ENCODE measurements around the gene BLOC1S5. TPM values are rescaled to one million over a fixed set of nuclear protein-coding genes. Genes with fewer than 3 reads are reported as not detected.

Gene BLOC1S5
- total RNA-seq, 1 donor from 2014 or later: 10.9 TPM

DNA sequence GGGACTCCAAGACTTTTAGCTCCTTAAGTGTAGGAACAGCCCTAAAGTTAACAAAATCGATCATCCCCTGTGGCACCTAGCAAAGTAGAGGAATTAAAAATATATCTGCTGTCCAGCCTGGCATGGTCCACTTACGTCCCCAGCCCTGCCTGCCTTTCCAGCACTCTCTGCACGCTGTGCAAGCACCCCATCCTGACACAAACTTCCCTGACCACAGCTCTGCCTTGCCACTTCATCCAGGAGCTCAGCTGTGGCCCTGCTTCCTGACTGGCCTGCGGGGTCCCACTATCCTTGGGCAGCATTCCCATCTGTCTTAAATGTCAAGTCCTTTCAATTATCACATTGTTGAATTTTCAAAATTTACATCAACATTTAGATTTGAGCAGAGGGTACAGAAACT lies 39.0 kb downstream of the BLOC1S5 start:
- TF ChIP-seq, protein P1, sequence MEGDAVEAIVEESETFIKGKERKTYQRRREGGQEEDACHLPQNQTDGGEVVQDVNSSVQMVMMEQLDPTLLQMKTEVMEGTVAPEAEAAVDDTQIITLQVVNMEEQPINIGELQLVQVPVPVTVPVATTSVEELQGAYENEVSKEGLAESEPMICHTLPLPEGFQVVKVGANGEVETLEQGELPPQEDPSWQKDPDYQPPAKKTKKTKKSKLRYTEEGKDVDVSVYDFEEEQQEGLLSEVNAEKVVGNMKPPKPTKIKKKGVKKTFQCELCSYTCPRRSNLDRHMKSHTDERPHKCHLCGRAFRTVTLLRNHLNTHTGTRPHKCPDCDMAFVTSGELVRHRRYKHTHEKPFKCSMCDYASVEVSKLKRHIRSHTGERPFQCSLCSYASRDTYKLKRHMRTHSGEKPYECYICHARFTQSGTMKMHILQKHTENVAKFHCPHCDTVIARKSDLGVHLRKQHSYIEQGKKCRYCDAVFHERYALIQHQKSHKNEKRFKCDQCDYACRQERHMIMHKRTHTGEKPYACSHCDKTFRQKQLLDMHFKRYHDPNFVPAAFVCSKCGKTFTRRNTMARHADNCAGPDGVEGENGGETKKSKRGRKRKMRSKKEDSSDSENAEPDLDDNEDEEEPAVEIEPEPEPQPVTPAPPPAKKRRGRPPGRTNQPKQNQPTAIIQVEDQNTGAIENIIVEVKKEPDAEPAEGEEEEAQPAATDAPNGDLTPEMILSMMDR (conservative IDR thresholded peaks at IDR 0.05; ENCODE audit: low read depth, low read length): no peak
- no peak overlapping the region for H3K4me3 ChIP-seq (ENCODE audit: low read depth, low read length)
- no peak for DNase-seq (ENCODE audit: low read depth)

DNA sequence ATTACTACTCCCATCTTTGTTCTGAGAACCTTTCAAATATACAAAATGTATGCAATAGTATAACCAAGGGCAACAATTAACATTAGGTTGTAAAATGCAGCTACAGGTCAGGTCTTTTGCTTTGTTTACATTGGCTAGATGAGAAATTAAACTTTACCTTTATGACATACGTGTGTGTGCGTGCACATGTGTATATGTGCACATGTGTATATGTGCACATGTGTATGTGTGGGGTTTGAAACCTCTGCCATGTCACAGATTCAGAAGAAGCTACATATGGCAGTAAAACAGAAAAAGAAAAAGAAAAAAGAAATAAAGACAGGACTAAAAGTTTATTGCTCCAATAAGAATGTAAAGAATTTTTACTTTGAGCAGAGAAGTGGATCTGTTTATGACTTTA lies 40.6 kb downstream of the BLOC1S5 start:
- no peak for DNase-seq (ENCODE audit: low read depth)
- H3K4me3 ChIP-seq (ENCODE audit: low read depth, low read length): no peak overlapping the region
- TF ChIP-seq, protein P1 (conservative IDR thresholded peaks at IDR 0.05; ENCODE audit: low read depth, low read length): no peak

DNA sequence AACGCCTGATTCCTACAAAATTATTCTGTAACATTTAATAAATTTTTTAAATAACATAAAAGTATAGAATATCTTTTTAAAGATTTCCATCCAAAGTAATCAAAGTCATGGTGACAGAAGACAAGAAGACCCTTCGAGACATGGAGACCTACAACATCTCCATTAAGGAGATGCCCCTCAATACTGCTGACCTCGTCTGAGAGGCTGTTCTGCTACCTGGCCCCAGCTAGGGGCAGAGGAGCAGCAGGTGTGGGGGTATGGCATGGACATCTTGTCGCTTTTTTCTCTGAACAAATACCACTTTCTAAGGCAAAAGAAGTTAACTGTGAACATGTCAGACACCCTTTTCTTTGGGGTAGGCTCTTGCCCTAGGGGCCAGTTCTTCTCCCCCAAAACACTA lies 44.1 kb downstream of the BLOC1S5 start:
- no peak overlapping the region for H3K4me3 ChIP-seq (ENCODE audit: low read depth, low read length)
- no peak for DNase-seq (ENCODE audit: low read depth)
- TF ChIP-seq, protein P1 (conservative IDR thresholded peaks at IDR 0.05; ENCODE audit: low read depth, low read length): no peak

- H3K4me3 ChIP-seq (ENCODE audit: low read depth, low read length): peak overlapping the region; percentile 47
- no peak for DNase-seq (ENCODE audit: low read depth)
- TF ChIP-seq, protein P1 (conservative IDR thresholded peaks at IDR 0.05; ENCODE audit: low read depth, low read length): no peak
These were observed 46.5 kb downstream of the BLOC1S5 start for GRCh38 chr6:8017705-8018104.

DNA sequence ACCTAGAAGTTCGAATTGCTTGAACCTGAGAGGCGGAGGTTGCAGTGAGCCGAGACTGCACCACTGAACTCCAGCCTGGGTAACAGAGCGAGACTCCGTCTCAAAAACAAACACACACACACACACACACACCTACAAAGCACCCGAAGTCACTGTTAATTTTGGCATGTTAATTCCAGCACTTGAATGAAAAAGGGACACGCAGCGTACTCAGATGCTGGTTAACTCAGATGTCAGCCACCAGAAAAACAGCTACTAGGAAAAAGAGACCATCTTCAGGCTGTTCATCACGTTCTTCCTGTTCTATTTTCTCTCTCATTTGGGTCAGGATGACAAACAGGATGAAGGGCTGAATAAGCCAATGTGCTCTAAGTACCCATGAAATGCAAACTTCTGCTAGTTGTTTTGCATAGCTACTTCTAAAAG lies 46.9 kb downstream of the BLOC1S5 start:
- TF ChIP-seq, protein P1 (conservative IDR thresholded peaks at IDR 0.05; ENCODE audit: low read depth, low read length): no peak
- H3K4me3 ChIP-seq (ENCODE audit: low read depth, low read length): peak overlapping the region; percentile 47
- DNase-seq (ENCODE audit: low read depth): no peak

DNA sequence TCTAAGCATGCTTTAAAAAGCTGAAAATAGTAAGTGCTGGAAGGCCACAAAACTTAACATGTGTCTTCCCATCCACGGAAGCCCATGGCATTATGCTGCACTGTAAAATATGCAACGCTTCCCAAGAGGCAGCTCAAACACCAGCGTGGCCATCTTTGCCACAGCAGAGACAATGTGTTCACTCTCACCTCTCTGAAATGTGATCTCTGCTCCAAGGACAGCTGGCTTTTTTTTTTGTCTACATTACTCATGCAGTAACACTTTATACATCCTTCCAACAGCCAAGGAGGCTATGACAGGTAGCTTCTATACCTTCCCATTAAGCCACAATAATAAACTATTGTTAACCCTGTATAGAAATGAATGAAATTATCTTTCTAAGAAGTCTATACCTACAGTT lies 49.2 kb downstream of the BLOC1S5 start:
- TF ChIP-seq, protein P1 (conservative IDR thresholded peaks at IDR 0.05; ENCODE audit: low read depth, low read length): no peak
- DNase-seq (ENCODE audit: low read depth): no peak
- no peak overlapping the region for H3K4me3 ChIP-seq (ENCODE audit: low read depth, low read length)

DNA sequence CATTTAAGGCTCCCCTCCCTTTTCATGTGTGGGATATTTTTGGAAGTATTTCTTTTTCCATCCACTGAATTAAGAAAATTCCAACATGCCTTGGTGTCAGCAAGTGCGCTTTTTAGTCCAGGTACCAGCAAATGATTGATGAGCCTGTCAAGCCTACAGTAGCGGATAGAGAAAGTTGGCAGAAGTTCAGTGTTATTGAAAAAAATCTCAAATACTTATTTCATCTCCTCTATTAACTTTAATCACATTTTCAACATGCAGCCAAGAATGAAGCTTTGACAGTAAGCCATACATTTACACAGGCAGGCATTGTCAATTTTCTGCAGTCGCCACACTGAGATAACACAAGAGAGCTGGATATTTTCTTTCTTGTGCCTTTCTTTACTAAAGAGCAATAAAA lies 50.4 kb downstream of the BLOC1S5 start:
- no peak overlapping the region for H3K4me3 ChIP-seq (ENCODE audit: low read depth, low read length)
- TF ChIP-seq, protein P1 (conservative IDR thresholded peaks at IDR 0.05; ENCODE audit: low read depth, low read length): no peak
- DNase-seq (ENCODE audit: low read depth): no peak

Data from epithelial cell of proximal tubule (primary cell).